GM12874 (cell line): ENCODE measurements around the gene EVI5.

Experiments
- CTCF ChIP-seq: IDR thresholded peaks from 2 replicates; pipeline ENCODE4 v1.5.1; 2011; ENCODE audit warnings: low read depth, mild to moderate bottlenecking, control low read depth, low read length, moderate library complexity; ENCODE audit not compliant: insufficient read depth

EVI5 gene

GRCh38 chr1:92503926-92504285 is 281.0 kb downstream of the EVI5 start:
- TF ChIP-seq CTCF: no peak

- no peak for TF ChIP-seq CTCF
These were observed 281.6 kb downstream of the EVI5 start for GRCh38 chr1:92503043-92503925.

GRCh38 chr1:92502247-92502646 is 282.7 kb downstream of the EVI5 start:
- TF ChIP-seq CTCF: no peak

- no peak for TF ChIP-seq CTCF
These were observed 284.4 kb downstream of the EVI5 start for GRCh38 chr1:92500552-92500951.

GRCh38 chr1:92495392-92496063 is 289.4 kb downstream of the EVI5 start:
- no peak for TF ChIP-seq CTCF

GRCh38 chr1:92494485-92495141 is 290.3 kb downstream of the EVI5 start:
- no peak for TF ChIP-seq CTCF

GRCh38 chr1:92493139-92493538 is 291.8 kb downstream of the EVI5 start:
- no peak for TF ChIP-seq CTCF
